COLO668 (cell line): ENCODE data around the gene ZMYND19.
"Not testable (repeated sequence)": the region's sequence is repeated elsewhere in the genome, so short reads cannot be mapped to it uniquely, and the experiment has no call there.

Source experiments
- DNase-seq: peaks from one replicate; lab custom pipeline; 2025; ENCODE audit not compliant: unreplicated experiment; lab: John Stamatoyannopoulos, UW

Gene ZMYND19

GRCh38 chr9:137564134-137564533 is 26.2 kb downstream of the ZMYND19 start:
- DNase-seq, result no peak

GRCh38 chr9:137558127-137558526 is 32.2 kb downstream of the ZMYND19 start:
- DNase-seq, result no peak

- no peak for DNase-seq
Measured at GRCh38 chr9:137556069-137556838, 34.1 kb downstream of the ZMYND19 start.

DNA sequence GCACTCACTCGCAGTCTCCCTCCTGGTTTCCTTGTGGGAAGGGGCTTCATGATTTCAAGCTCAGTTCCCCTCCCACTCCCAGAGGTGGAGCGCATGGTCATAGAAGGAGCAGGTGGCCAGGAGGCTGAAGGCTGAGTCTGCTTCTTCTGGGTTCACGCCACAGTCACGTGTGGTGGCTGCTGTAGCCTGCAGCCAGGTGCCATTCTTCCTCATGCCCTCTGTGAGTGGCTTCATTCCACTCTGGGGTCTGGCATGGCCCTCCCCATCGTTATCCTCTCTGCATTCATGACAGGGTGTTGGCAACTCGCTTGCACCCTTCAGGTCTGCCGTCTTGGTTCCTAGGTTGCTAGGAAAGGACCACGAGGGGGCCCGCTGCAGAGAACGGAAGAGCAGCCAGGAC is 35.1 kb downstream of the ZMYND19 start:
- DNase-seq, result no peak

- no peak for DNase-seq
Measured at GRCh38 chr9:137554349-137554748, 36.0 kb downstream of the ZMYND19 start.

DNA sequence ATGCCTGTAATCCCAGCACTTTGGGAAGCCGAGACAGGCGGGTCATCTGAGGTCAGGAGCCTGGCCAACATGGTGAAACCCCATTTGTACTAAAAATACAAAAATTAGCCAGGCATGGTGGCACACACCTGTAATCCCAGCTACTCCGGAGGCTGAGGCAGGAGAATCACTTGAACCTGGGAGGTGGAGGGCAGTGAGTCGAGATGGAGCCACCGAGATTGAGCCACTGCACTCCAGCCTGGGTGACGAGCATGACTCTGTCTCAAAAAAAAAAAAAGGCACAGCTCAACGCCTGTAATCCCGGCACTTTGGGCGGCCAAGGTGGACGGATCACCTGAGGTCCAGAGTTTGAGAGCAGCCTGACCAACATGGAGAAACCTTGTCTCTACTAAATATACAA is 36.7 kb downstream of the ZMYND19 start:
- not testable (repeated sequence) for DNase-seq

DNA sequence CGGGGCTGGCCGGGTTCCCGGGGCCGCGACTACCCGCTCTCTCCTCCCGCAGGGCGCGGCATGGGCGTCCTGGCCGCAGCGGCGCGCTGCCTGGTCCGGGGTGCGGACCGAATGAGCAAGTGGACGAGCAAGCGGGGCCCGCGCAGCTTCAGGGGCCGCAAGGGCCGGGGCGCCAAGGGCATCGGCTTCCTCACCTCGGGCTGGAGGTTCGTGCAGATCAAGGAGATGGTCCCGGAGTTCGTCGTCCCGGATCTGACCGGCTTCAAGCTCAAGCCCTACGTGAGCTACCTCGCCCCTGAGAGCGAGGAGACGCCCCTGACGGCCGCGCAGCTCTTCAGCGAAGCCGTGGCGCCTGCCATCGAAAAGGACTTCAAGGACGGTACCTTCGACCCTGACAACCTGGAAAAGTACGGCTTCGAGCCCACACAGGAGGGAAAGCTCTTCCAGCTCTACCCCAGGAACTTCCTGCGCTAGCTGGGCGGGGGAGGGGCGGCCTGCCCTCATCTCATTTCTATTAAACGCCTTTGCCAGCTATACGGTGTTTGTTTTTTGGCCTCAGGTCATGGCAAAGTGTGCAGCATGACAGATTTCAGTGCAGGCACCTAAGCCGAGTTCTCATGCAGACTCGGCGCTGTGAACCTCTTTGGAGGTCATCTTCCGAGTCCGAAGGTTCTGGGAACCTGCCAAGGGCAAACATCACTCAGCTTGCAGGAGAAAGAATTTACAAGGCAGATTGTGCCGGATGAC is 38.1 kb downstream of the ZMYND19 start:
- peak; percentile 59 for DNase-seq

- DNase-seq, result peak; percentile 96
Measured at GRCh38 chr9:137551264-137552021, 38.9 kb downstream of the ZMYND19 start, which contains the start of gene MRPL41. Gene MRPL41, plus strand, starts transcription at chr9:137551879. Its CDS starts 203 bp downstream, at chr9:137552082.

DNA sequence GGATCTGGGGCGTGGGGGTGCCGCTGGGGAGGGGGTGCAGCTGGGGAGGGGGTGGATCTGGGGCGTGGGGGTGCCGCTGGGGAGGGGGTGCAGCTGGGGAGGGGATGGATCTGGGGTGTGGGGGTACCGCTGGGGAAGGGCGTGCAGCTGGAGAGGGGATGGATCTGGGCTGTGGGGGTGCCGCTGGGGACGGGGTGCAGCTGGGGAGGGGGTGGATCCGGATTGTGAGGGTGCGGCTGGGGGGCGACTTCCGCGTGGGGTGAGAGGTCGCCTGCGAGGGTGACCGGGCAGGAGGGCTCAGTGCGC is 39.4 kb downstream of the ZMYND19 start:
- not testable (repeated sequence) for DNase-seq

DNA sequence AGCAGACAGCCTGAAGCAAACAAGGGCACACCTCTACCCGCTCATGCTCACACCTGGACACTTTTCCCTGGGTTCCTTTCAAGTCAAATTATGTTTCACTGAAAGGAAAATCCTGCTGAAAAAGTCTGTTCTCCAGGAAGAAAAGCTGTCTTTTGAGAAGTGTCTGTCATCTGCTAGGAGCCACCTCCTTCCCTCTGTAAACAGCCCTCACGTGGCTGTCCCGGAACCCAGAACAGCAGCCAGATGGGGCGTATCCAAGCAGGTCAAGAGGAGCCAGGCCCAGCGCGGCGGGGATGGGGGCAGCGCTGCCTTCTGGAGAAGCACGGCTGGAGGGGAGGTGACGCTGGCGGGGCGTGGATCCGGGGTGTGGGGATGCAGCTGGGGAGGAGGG is 40.1 kb downstream of the ZMYND19 start, which contains the start of gene PNPLA7:
Gene PNPLA7, minus strand, starts transcription at position 172 of the 391 bp plus-strand sequence. CDS start 205 bp downstream, outside the sequence.
- DNase-seq, result peak; percentile 88

DNA sequence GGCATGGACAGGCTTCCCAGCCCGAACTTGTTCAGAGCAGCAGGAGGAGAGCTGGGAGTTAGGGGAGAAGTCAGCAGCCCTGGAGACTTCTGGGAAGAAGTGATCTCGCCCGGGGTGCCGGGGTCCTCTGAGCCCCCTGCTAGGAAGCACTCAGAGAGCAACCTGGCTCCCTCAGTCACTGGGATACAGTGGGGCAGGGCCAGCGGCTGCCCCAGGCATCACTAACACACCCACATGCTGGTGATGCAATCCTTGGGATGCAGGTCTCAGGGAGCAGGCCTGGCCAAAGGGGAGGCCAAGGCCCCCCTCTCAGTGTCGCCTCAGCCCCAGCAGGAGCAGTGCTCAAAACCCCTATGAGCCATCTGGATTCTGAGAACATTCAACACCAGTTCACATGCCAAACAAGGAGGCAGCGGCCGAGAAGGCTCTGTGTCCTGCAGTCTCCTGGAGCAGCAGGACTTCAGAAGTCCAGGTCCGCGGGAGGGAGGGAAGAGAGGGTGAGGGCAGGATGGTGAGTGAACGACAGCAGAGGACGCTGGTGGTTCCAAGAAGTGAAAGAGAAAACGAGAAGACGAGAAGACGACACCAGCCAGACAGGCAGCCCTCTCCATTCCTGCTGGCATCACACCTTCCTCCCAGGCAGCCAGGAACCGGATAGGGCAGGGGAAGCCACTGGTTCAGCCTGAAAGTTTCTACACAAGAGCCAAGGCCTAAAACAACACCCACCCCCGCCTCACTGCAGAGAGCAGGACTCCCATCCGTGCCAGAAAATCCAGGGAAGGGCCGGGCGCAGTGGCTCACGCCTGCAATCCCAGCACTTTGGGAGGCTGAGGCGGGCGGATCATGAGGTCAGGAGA is 42.4 kb downstream of the ZMYND19 start:
- no peak for DNase-seq

- DNase-seq, result no peak
Measured at GRCh38 chr9:137545123-137545522, 45.2 kb downstream of the ZMYND19 start.

GRCh38 chr9:137544176-137544760 is 46.0 kb downstream of the ZMYND19 start:
- DNase-seq, result no peak

DNA sequence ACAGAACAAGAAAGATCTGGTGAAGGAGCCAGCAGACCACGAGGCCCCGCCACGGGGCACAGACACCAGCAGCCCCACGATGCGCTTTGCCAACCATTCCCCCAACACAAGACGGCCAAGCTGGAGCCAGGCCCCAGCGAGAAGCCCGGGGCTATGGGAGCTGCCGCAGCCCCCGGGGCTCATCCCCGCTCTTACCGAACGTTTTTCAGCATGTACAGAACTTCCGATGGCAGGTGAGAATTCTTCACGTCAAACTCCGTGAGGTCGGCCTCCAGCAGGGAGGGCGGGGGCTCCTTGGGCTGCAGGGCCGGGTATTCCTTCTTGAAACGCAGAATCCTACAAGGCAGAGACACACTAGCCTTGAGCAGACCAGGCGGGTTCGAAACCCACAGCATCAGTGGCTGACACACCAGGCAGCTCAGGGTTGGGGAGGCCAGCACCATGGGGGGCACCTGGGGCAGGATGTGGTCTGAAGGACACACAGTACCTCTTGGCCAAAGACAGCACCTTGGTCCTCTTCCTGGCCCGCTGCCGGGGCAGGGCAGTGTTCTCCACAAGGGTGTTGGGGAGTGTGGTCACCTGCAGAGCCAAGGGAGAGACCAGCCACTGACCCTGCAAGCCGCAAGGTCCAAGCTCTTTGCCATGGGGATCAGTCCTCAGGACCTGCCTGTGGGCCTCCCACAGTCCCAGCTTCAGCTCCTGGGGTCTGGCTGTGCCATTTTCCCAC is 46.9 kb downstream of the ZMYND19 start:
- DNase-seq, result no peak

- DNase-seq, result no peak
Measured at GRCh38 chr9:137542486-137542885, 47.8 kb downstream of the ZMYND19 start.

GRCh38 chr9:137540536-137540935 is 49.8 kb downstream of the ZMYND19 start:
- no peak for DNase-seq

DNA sequence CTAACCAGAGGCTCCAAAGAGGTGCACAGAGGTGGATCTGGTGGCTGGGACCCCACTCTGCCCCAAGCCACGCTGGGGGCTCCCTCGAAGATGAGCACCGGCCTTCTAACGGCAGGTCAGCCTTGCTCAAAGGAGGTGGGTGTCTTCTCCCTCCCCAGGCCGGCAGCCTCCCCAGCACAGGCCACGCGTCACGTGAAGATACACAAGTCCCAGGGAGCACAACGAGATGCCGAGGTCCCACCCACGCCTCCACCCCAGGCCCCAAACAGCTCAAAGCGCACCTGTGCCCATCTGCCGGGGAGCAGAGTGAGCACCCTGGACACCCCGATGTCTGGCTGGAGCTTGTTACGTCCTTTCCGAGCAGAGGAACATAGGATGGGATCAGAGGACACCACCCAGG is 52.3 kb downstream of the ZMYND19 start:
- DNase-seq, result no peak

GRCh38 chr9:137536594-137537131 is 53.6 kb downstream of the ZMYND19 start:
- not testable (repeated sequence) for DNase-seq

DNA sequence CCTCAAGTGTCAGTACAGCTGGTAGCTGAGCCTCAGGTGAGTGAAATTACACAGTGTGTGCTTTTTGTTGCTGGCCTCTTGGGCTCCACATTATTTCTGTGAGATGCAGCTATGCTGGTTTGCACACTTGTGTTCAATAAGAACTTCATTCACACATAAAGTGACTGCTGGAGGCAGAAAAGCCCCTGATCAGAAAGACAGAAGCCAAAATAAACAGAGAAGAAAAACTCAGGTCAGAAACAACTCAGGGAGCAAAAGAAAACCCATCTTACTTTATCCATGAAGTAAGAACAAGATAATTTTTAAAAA is 55.2 kb downstream of the ZMYND19 start:
- no peak for DNase-seq
